ENCODE data around the gene DHH. TPM values are rescaled to one million over a fixed set of nuclear protein-coding genes. Genes with fewer than 3 reads are reported as not detected.
A peak's percentile ranks its signal among the peaks of the same experiment; 100 is the strongest.

DHH gene
- total and polyA plus RNA-seq, 10 of the 15 experiments (the other 5 are each of a cell fraction or from before 2014, with no cell fraction given): 0.01 TPM; not detected in 9

DNA sequence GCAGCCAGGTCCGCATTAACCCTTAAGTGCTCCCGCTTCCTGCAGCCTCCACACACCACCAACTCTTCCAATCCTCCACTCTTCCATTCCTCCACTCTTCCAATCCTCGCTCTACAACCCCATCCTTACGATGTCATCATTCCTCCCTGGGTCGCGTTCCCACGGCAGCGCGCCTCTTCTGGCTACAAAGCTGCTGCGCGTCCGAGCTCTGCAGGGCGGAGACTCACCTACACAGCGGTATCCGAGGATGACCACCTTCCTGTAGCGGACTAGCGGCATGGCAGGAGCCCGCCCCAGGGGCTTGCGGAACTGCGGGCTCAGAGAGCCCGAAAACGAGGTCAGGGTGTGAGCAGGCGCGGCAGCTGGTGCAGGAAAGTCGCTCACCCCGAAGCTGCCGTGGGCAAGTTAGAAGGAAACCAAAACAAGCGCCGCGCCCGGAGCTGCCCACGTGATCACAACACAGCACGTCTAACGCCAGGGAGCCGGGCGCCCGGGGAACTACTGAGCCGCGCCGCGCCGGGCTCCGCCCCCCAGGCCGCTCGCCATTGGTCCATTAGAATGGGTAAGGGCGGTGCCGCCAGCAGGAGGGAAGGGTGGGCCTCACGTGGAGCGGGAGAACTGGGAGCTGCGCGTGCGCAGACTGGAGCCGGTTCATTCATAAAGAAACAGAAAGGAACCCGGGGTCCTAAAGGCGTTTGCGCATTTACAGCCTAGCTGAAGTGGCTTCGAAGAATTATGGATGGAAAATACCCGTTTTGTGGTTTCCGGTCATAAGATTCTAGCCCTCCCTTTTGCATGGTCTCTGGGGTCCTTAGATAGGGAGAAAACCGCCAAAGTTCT is 24.9 kb downstream of the DHH start, which contains the start of gene RHEBL1 (continued):
- TF ChIP-seq, protein P1, sequence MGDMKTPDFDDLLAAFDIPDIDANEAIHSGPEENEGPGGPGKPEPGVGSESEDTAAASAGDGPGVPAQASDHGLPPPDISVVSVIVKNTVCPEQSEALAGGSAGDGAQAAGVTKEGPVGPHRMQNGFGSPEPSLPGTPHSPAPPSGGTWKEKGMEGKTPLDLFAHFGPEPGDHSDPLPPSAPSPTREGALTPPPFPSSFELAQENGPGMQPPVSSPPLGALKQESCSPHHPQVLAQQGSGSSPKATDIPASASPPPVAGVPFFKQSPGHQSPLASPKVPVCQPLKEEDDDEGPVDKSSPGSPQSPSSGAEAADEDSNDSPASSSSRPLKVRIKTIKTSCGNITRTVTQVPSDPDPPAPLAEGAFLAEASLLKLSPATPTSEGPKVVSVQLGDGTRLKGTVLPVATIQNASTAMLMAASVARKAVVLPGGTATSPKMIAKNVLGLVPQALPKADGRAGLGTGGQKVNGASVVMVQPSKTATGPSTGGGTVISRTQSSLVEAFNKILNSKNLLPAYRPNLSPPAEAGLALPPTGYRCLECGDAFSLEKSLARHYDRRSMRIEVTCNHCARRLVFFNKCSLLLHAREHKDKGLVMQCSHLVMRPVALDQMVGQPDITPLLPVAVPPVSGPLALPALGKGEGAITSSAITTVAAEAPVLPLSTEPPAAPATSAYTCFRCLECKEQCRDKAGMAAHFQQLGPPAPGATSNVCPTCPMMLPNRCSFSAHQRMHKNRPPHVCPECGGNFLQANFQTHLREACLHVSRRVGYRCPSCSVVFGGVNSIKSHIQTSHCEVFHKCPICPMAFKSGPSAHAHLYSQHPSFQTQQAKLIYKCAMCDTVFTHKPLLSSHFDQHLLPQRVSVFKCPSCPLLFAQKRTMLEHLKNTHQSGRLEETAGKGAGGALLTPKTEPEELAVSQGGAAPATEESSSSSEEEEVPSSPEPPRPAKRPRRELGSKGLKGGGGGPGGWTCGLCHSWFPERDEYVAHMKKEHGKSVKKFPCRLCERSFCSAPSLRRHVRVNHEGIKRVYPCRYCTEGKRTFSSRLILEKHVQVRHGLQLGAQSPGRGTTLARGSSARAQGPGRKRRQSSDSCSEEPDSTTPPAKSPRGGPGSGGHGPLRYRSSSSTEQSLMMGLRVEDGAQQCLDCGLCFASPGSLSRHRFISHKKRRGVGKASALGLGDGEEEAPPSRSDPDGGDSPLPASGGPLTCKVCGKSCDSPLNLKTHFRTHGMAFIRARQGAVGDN (IDR thresholded peaks at IDR 0.05): no peak
- TF ChIP-seq RAD51 (IDR thresholded peaks at IDR 0.05) (peak; percentile 96), MXI1 (IDR thresholded peaks at IDR 0.05; ENCODE audit: low read depth, low read length) (peak; percentile 95), BRCA1 (IDR thresholded peaks at IDR 0.05; ENCODE audit: low read depth, low read length) (no peak), PAX5 (IDR thresholded peaks at IDR 0.05; ENCODE audit: borderline replicate concordance, low read depth, low read length) (peak; percentile 23; the same call in 1 of the 2 replicates), ZSCAN29 (IDR thresholded peaks at IDR 0.05) (peak; percentile 88), SPI1 (IDR thresholded peaks at IDR 0.05; ENCODE audit: borderline replicate concordance, insufficient read depth, low read depth, low read length) (peak; percentile 16; the same call in 1 of the 2 replicates), MEF2A (IDR thresholded peaks at IDR 0.05; ENCODE audit: insufficient read depth, low read depth, low read length) (no peak), TCF7 (IDR thresholded peaks at IDR 0.05; ENCODE audit: borderline replicate concordance) (no peak), ESRRA (IDR thresholded peaks at IDR 0.05; ENCODE audit: low read length) (no peak), ATF7 (IDR thresholded peaks at IDR 0.05; ENCODE audit: low read depth) (peak; percentile 71), NR2C2 (IDR thresholded peaks at IDR 0.05; ENCODE audit: borderline replicate concordance, control insufficient read depth, insufficient read length, low read depth) (no peak), BACH1 (IDR thresholded peaks at IDR 0.05; ENCODE audit: borderline replicate concordance) (0 out of 2 replicates have a peak, but pooled peaks have one; percentile 29), MEF2B (IDR thresholded peaks at IDR 0.05; ENCODE audit: partially characterized antibody, poor library complexity, severe bottlenecking) (peak; percentile 78), EGR1 (IDR thresholded peaks at IDR 0.05; ENCODE audit: borderline replicate concordance in 1 of 2, low read depth in 2 of 2, low read length in 2 of 2) (no peak), BCL11A (IDR thresholded peaks at IDR 0.05; ENCODE audit: low read depth, low read length) (0 out of 2 replicates have a peak, but pooled peaks have one; percentile 11), ZNF274 (IDR thresholded peaks at IDR 0.05; ENCODE audit: insufficient read depth, insufficient read length) (no peak), EED (IDR thresholded peaks at IDR 0.05; ENCODE audit: low read depth) (peak; percentile 37; the same call in 1 of the 2 replicates), JUNB (IDR thresholded peaks at IDR 0.05) (peak; percentile 80), HDGF (IDR thresholded peaks at IDR 0.05) (peak; percentile 87), HDAC6 (IDR thresholded peaks at IDR 0.05; ENCODE audit: unreplicated experiment) (no peak)
- TF ChIP-seq, protein P2, sequence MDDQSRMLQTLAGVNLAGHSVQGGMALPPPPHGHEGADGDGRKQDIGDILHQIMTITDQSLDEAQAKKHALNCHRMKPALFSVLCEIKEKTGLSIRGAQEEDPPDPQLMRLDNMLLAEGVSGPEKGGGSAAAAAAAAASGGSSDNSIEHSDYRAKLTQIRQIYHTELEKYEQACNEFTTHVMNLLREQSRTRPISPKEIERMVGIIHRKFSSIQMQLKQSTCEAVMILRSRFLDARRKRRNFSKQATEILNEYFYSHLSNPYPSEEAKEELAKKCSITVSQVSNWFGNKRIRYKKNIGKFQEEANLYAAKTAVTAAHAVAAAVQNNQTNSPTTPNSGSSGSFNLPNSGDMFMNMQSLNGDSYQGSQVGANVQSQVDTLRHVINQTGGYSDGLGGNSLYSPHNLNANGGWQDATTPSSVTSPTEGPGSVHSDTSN (IDR thresholded peaks at IDR 0.05; ENCODE audit: insufficient replicate concordance, low read depth, low read length): no peak
- TF ChIP-seq, protein P3, sequence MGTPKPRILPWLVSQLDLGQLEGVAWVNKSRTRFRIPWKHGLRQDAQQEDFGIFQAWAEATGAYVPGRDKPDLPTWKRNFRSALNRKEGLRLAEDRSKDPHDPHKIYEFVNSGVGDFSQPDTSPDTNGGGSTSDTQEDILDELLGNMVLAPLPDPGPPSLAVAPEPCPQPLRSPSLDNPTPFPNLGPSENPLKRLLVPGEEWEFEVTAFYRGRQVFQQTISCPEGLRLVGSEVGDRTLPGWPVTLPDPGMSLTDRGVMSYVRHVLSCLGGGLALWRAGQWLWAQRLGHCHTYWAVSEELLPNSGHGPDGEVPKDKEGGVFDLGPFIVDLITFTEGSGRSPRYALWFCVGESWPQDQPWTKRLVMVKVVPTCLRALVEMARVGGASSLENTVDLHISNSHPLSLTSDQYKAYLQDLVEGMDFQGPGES (IDR thresholded peaks at IDR 0.05): peak; percentile 24; the same call in 1 of the 2 replicates
